Choroid plexus epithelial cell (primary cell): ENCODE results near the gene KIF6.

Experiments used
- DNase-seq: peaks from one replicate; pipeline ENCODE4 v3.0.0-alpha.2; 2010; ENCODE audit warnings: low read depth
- H3K4me3 ChIP-seq: 2 replicates; pipeline ENCODE4 v1.5.1; 2011; ENCODE audit warnings: low read depth, mild to moderate bottlenecking, control low read depth, low read length, moderate library complexity
- TF ChIP-seq, protein P1 (sequence below): conservative IDR thresholded peaks from 2 replicates; pipeline ENCODE4 v1.5.1; 2011; ENCODE audit warnings: low read depth, mild to moderate bottlenecking, control low read depth, inconsistent platforms, low read length, moderate library complexity

The KIF6 gene

DNA sequence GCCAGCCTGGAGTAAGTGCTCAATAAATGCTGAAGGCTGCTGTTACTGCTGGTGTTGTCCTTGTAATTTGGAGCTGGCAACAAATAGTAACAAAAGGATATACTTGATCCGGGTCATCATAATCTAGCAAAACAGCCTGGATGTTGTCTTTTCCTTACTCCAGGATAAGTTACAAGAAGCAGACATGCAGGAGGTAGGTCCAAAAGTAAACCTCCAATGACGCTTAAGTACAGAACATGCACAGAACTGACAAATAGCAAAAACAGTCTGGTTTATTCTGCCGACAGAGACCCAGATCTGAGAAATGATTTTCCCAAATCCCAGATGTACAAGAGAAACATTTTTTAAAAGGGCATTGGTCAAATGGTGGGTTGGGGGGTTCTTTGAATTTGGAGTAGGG is 309.7 kb downstream of the KIF6 start:
- TF ChIP-seq, protein P1, sequence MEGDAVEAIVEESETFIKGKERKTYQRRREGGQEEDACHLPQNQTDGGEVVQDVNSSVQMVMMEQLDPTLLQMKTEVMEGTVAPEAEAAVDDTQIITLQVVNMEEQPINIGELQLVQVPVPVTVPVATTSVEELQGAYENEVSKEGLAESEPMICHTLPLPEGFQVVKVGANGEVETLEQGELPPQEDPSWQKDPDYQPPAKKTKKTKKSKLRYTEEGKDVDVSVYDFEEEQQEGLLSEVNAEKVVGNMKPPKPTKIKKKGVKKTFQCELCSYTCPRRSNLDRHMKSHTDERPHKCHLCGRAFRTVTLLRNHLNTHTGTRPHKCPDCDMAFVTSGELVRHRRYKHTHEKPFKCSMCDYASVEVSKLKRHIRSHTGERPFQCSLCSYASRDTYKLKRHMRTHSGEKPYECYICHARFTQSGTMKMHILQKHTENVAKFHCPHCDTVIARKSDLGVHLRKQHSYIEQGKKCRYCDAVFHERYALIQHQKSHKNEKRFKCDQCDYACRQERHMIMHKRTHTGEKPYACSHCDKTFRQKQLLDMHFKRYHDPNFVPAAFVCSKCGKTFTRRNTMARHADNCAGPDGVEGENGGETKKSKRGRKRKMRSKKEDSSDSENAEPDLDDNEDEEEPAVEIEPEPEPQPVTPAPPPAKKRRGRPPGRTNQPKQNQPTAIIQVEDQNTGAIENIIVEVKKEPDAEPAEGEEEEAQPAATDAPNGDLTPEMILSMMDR = no peak
- DNase-seq = no peak
- H3K4me3 ChIP-seq = no peak overlapping the region

DNA sequence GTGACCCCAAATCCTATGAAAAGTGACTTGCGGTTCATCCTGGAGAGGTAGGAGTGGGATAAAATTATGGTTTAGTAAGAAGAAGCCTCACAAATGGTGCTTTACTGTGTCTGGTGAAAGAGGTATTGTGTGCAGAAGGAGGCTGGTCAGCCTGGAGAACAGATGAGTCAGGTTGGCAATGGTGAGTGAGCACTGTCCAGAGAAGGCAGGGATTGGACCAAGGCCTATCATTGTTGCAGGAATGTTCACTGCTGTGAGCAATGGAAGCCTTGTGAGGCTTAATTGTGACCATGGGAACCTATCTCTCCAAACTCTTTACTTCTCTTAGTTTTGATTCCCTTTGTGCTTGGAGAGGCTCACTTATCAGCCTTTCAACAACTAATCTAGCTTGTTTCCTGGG is 313.7 kb downstream of the KIF6 start:
- H3K4me3 ChIP-seq = no peak overlapping the region
- TF ChIP-seq, protein P1 = no peak
- DNase-seq = peak; percentile 38

DNA sequence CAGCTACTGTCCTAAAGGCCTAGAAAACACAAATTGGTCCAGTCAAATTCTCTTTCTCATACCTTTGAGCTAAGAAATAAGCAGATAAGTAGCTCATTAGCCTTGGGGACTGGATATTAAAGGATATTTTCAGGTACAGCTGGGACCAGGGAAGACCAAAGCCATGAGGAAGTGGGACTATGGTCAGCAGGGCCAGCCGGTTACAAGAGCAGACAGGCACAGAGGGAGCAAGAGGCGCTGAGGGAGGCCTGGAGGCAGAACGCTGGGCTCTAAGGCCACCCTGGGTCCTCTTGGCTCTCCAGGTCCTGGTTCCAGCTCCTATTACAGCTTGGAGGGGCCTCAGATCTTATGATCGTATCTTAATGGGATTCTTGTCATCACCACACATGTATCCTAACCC is 314.2 kb downstream of the KIF6 start:
- TF ChIP-seq, protein P1 = no peak
- no peak overlapping the region for H3K4me3 ChIP-seq

DNA sequence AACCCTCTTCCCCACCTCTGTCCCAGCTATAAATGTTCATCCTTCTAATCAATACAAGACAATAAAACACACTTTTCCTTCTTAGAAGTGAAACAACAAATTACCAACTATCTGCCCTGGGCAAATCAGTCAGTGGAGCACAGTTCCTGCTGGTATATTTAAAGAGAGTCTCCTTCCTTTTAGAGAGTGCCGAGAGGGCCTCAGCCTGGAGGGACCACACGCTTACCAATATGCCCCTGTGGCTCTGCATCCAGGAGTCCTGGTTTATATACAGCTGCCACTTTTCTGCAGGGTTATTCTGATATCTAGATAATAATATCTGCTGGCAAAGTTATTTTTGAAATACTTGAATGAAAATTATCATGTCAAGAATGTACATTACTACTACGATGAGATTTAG is 315.3 kb downstream of the KIF6 start:
- H3K4me3 ChIP-seq = no peak overlapping the region
- TF ChIP-seq, protein P1 = no peak
- no peak for DNase-seq

More for the DNA sequence above, 314.2 kb downstream of the KIF6 start:
- no peak for DNase-seq

DNA sequence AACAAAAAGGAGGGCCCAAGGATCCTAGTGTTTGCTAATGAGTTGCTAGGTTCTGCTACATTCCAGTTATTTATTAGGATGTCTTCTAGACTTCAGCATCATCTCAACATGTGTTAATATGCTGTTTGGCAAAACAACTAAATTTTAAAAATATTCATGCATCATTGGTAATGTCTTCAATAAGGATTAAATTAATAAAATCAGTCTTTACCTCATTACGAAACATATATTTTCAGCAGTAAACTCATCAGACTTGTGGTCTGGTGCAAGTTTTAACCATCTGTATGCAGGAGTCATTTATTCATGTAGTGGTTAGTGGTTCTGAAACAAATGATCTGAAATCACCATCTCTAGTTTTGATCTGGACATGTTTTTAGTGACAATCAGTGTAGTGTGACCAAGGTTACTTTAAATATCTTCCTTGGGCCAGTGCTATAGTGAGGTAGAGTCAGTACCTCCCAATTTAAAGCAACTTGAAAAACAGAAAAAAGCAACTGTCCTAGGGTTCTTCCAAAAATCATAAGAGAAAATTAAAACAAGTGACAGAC is 317.7 kb downstream of the KIF6 start:
- no peak for DNase-seq
- H3K4me3 ChIP-seq = no peak overlapping the region
- TF ChIP-seq, protein P1 = no peak

DNA sequence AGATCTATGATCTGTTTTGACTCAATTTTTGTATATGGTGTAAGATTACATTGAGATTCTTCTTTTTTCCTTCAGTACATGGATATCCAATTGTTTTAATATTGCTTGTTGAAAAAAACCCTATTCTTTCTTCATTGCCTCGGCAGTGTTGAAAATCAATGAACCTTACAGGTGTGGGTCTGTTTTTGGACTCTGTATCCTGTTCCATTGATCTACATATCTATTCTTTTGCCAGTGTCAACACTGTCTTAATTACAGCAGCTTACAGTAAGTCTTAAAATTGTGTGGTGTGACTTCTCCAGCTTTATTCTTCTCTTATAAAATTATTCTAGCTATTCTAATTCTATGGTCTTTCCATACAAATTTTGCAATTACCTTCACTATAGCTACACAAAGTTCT is 320.9 kb downstream of the KIF6 start:
- TF ChIP-seq, protein P1 = no peak
- no peak overlapping the region for H3K4me3 ChIP-seq
- no peak for DNase-seq

DNA sequence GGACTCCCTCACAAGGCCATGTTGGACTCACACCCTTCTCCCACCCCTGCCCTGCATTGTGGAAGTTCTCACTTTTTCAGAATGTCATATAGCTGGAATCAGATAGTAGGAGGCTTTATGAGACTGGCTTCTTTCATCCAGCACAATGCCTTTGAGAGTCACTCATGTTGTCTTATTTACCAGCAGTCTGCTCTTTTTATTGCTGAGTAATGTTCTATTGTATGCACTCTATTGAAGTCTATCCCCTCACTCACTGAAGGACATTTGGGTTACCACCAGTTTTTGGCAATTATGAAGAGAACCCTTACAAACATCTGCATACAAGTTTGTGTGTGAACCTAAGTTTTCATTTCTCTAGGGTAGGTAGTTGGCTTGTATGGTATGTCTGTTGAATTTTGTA is 321.9 kb downstream of the KIF6 start:
- H3K4me3 ChIP-seq = no peak overlapping the region
- TF ChIP-seq, protein P1 = no peak
- DNase-seq = no peak
